ENCODE data around the gene MUS81. TPM values are rescaled to one million over a fixed set of nuclear protein-coding genes. Genes with fewer than 3 reads are reported as not detected.

Gene MUS81
- total RNA-seq, 5 donors from 2014 or later (not counting 1 experiment from before 2014, with no cell fraction given) = 55.5 to 118 (median 95.6) TPM

DNA sequence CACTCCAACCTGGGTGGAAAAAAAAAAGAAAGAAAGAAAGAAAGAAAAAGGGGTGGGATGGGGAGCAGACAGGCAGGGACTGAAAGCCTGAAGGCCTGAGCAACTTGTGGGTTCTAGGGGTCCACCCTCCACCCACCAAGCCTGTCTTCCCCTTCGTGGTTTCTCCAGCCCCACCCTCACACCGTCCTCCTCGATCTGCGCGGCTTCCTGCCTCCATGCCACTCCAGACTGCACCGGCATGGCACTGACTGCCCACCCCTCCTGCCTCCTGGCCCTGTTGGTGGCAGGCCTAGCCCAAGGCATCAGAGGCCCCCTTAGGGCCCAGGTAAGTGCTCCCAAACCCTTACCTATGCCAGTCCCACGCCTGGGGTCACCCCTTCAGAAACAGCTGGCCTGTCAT, 19.4 kb downstream of the MUS81 start, which contains the start of gene CTSW:
Gene CTSW (plus strand): TSS at position 221 of the 400 bp plus-strand sequence. CDS start 18 bp downstream, at position 239.
- H3K4me1 ChIP-seq (ENCODE audit: control insufficient read depth in 1 of 2, extremely low read depth in 1 of 2, insufficient read depth in 2 of 2, low read length in 2 of 2) = peaks cover 6 to 57% of the 10 kb centered on the region in 2 experiments
- H3K27ac Mint-ChIP-seq = peak within 1 kb of the TSS; percentile 90 to 92
- peaks cover 3% of the 10 kb centered on the region for H3K36me3 Mint-ChIP-seq
- WGBS (ENCODE audit: insufficient coverage) = 0% methylated on average over 5 of the region's 7 CpGs
- H3K27me3 Mint-ChIP-seq = no peaks in the 10 kb centered on the region
- ATAC-seq (replicated peaks in 1 of 4) = peak; percentile 69 to 79 (median 72)
- H3K27me3 ChIP-seq (replicated peaks in 1 of 2; ENCODE audit: control insufficient read depth in 2 of 2, extremely low read depth in 1 of 2, insufficient read depth in 2 of 2, low read length in 1 of 2) = no peaks in the 10 kb centered on the region
- no peaks in the 10 kb centered on the region for H3K9me3 ChIP-seq
- peaks cover 11 to 27% of the 10 kb centered on the region in 2 donors for H3K36me3 ChIP-seq (ENCODE audit: control insufficient read depth in 2 of 2, extremely low read depth in 1 of 2, insufficient read depth in 1 of 2, low read length in 1 of 2)
- ChIA-PET CTCF (no interaction called here), POLR2A (interaction anchor here in 1 of 2 donors (0.6 kb wide), 1 partner anchor 313 kb away, joined by 6 read pairs; no protein-coding TSS in a partner anchor)
- H3K27ac ChIP-seq (ENCODE audit: low read length) = peak within 1 kb of the TSS; percentile 63
- peak within 1 kb of the TSS in 1 of 2 donors; percentile 61 for H3K4me3 ChIP-seq (ENCODE audit: control insufficient read depth in 1 of 2, extremely low read depth in 1 of 2, low read length in 1 of 2)
- H3K4me1 Mint-ChIP-seq = peaks cover 30 to 51% (median 39%) of the 10 kb centered on the region in 3 donors
- H3K4me3 Mint-ChIP-seq = peak within 1 kb of the TSS; percentile 64 to 78 (median 77)
- DNase-seq = peak in 17 of 35 experiments; percentile 19 to 67 (median 41)
- no peaks in the 10 kb centered on the region for H3K9me3 Mint-ChIP-seq

- ChIA-PET CTCF (no interaction called here), POLR2A (interaction anchor here in 1 of 2 donors (0.6 kb wide), 1 partner anchor 314 kb away, joined by 6 read pairs; no protein-coding TSS in a partner anchor)
- H3K9me3 Mint-ChIP-seq = no peaks in the 10 kb centered on the region
- Histone ChIP-seq H3K4me1 (ENCODE audit: control insufficient read depth in 1 of 2, extremely low read depth in 1 of 2, insufficient read depth in 2 of 2, low read length in 2 of 2) (peaks cover 6 to 61% of the 10 kb centered on the region in 2 experiments), H3K9me3 (no peaks in the 10 kb centered on the region), H3K27ac (ENCODE audit: low read length) (peak overlapping the region; percentile 63), H3K4me3 (ENCODE audit: control insufficient read depth in 1 of 2, extremely low read depth in 1 of 2, low read length in 1 of 2) (peak overlapping the region in 1 of 2 donors; percentile 61), H3K36me3 (ENCODE audit: control insufficient read depth in 2 of 2, extremely low read depth in 1 of 2, insufficient read depth in 1 of 2, low read length in 1 of 2) (peaks cover 11 to 31% of the 10 kb centered on the region in 2 donors), H3K27me3 (replicated peaks in 1 of 2; ENCODE audit: control insufficient read depth in 2 of 2, extremely low read depth in 1 of 2, insufficient read depth in 2 of 2, low read length in 1 of 2) (no peaks in the 10 kb centered on the region)
- DNase-seq (no peak), ATAC-seq (replicated peaks in 1 of 4) (peak in 1 of 4 experiments; percentile 6)
- peaks cover 34 to 54% (median 43%) of the 10 kb centered on the region in 3 donors for H3K4me1 Mint-ChIP-seq
- H3K27me3 Mint-ChIP-seq = no peaks in the 10 kb centered on the region
- peaks cover 4% of the 10 kb centered on the region for H3K36me3 Mint-ChIP-seq
- H3K27ac Mint-ChIP-seq = peak overlapping the region; percentile 90 to 92
- WGBS (ENCODE audit: insufficient coverage) = 55% methylated on average over 5 of the region's 7 CpGs
- peak overlapping the region; percentile 64 to 78 (median 77) for H3K4me3 Mint-ChIP-seq
These were observed 19.8 kb downstream of the MUS81 start for GRCh38 chr11:65880027-65880426.

DNA sequence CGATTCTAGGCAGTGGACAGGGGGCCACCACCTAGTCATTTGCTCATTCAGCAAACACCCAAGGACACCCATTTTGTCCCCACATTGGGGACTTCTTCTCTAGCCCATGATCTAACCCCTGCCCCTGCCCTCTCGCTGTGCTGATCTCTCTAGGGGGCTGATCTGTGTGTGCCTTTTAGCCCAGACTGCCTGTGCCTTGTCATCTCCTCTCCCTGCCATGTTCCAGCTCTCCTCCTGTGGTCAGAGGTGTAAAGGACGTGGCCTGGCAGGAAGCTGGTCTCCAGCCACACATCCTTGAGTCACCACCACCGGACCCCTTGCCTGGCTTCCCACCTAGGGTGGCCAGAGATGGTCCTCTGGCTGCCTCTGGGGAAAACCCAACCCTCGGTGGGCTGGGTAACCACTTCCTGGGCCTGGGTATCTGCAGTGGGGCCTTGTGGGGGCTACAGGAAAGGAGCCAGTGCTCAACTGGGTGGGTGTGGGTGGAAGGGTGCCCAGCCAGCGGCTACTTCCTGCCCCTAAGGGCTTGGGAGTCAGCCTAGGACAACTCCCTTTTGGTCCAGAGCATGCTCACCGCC, 20.7 kb downstream of the MUS81 start:
- peaks cover 38 to 58% (median 44%) of the 10 kb centered on the region in 3 donors for H3K4me1 Mint-ChIP-seq
- peak in 1 of 4 experiments; percentile 5 for ATAC-seq (replicated peaks in 1 of 4)
- 44% methylated on average over 3 of the region's 7 CpGs for WGBS (ENCODE audit: insufficient coverage)

DNA sequence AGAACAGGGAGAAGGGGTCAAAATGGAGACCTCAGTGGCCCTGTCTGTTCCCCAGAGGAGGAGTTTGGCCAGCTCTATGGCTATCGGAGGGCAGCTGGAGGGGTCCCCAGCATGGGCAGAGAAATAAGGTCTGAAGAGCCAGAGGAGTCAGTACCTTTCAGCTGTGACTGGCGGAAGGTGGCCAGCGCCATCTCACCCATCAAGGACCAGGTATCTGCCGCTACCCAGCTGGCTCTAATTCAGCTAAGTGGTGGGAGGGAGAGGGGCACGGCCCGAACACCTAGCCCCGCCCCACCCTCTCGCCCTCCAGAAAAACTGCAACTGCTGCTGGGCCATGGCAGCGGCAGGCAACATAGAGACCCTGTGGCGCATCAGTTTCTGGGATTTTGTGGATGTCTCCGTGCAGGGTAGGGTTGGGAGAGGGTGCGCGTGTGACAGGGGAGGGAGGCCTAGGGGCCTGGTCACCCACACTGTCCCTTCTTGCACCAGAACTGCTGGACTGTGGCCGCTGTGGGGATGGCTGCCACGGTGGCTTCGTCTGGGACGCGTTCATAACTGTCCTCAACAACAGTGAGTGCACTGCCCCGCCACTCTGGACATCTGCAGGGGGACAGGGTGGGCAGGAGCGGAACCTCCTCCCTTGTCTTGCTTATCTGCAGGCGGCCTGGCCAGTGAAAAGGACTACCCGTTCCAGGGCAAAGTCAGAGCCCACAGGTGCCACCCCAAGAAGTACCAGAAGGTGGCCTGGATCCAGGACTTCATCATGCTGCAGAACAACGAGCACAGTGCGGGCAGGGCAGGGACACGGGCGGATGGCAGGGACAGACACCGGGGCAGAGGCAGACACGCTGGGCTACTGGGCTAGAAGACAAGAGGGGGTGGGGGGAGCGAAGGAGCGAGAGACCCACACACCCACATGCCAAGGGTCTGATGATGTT, 22.2 kb downstream of the MUS81 start:
- WGBS (ENCODE audit: insufficient coverage) = 89% methylated on average over 18 of the region's 30 CpGs
- ChIA-PET CTCF (interaction anchor here in 1 of 2 donors (1.5 to 9.7 kb wide), 2 partner anchors 8 to 23 kb away, joined by 4 to 167 read pairs; partner anchors contain the start of genes CCDC85B, CFL1 and MUS81), POLR2A (no interaction called here)
- H3K4me3 ChIP-seq (ENCODE audit: control insufficient read depth in 1 of 2, extremely low read depth in 1 of 2, low read length in 1 of 2) = no peak overlapping the region
- Mint-ChIP-seq H3K4me1 (peaks cover 48 to 67% (median 55%) of the 10 kb centered on the region in 3 donors), H3K4me3 (no peak overlapping the region), H3K27me3 (no peaks in the 10 kb centered on the region), H3K9me3 (no peaks in the 10 kb centered on the region), H3K36me3 (peaks cover 4% of the 10 kb centered on the region), H3K27ac (peak overlapping the region; percentile 8 to 92)
- no peaks in the 10 kb centered on the region for H3K27me3 ChIP-seq (replicated peaks in 1 of 2; ENCODE audit: control insufficient read depth in 2 of 2, extremely low read depth in 1 of 2, insufficient read depth in 2 of 2, low read length in 1 of 2)
- H3K9me3 ChIP-seq = no peaks in the 10 kb centered on the region
- H3K27ac ChIP-seq (ENCODE audit: low read length) = no peak overlapping the region
- H3K4me1 ChIP-seq (ENCODE audit: control insufficient read depth in 1 of 2, extremely low read depth in 1 of 2, insufficient read depth in 2 of 2, low read length in 2 of 2) = peaks cover 6 to 64% of the 10 kb centered on the region in 2 experiments
- H3K36me3 ChIP-seq (ENCODE audit: control insufficient read depth in 2 of 2, extremely low read depth in 1 of 2, insufficient read depth in 1 of 2, low read length in 1 of 2) = peaks cover 18 to 45% of the 10 kb centered on the region in 2 donors
- ATAC-seq (replicated peaks in 1 of 4) (no peak), DNase-seq (peak in 1 of 35 experiments; percentile 12)

More for the DNA sequence above, 20.7 kb downstream of the MUS81 start:
- no peaks in the 10 kb centered on the region for H3K27me3 Mint-ChIP-seq
- peak overlapping the region; percentile 49 for H3K27ac ChIP-seq (ENCODE audit: low read length)
- no peak for DNase-seq
- POLR2A ChIA-PET = no interaction called here
- H3K36me3 ChIP-seq (ENCODE audit: control insufficient read depth in 2 of 2, extremely low read depth in 1 of 2, insufficient read depth in 1 of 2, low read length in 1 of 2) = peaks cover 18 to 39% of the 10 kb centered on the region in 2 donors
- peaks cover 4% of the 10 kb centered on the region for H3K36me3 Mint-ChIP-seq
- H3K9me3 ChIP-seq = no peaks in the 10 kb centered on the region
- H3K9me3 Mint-ChIP-seq = no peaks in the 10 kb centered on the region
- no peaks in the 10 kb centered on the region for H3K27me3 ChIP-seq (replicated peaks in 1 of 2; ENCODE audit: control insufficient read depth in 2 of 2, extremely low read depth in 1 of 2, insufficient read depth in 2 of 2, low read length in 1 of 2)
- peaks cover 6 to 65% of the 10 kb centered on the region in 2 experiments for H3K4me1 ChIP-seq (ENCODE audit: control insufficient read depth in 1 of 2, extremely low read depth in 1 of 2, insufficient read depth in 2 of 2, low read length in 2 of 2)
- peak overlapping the region in 1 of 2 donors; percentile 24 for H3K4me3 ChIP-seq (ENCODE audit: control insufficient read depth in 1 of 2, extremely low read depth in 1 of 2, low read length in 1 of 2)
- CTCF ChIA-PET = interaction anchor here (0.6 to 1.5 kb wide), 3 partner anchors 10 to 268 kb away, joined by 3 to 4 read pairs (median 3); partner anchors contain the start of genes CCDC85B (in 1 of the 2) and MUS81 (in 1 of the 2)
- peak overlapping the region; percentile 32 to 78 (median 77) for H3K4me3 Mint-ChIP-seq
- peak overlapping the region; percentile 90 to 92 for H3K27ac Mint-ChIP-seq

DNA sequence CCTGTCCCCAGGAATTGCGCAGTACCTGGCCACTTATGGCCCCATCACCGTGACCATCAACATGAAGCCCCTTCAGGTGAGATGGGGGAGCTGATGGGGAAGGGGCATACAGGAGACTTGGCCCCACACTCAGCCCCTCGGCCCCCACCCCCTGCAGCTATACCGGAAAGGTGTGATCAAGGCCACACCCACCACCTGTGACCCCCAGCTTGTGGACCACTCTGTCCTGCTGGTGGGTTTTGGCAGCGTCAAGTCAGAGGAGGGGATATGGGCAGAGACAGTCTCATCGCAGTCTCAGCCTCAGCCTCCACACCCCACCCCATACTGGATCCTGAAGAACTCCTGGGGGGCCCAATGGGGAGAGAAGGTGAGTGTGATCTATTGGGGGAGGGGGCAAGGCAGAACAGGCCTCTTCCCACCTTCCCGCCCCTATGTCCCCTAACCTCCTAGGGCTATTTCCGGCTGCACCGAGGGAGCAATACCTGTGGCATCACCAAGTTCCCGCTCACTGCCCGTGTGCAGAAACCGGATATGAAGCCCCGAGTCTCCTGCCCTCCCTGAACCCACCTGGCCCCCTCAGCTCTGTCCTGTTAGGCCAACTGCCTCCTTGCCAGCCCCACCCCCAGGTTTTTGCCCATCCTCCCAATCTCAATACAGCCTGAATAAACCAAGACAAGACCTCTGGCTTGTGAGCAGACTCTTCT, 23.0 kb downstream of the MUS81 start:
- Mint-ChIP-seq H3K36me3 (peaks cover 4% of the 10 kb centered on the region), H3K27me3 (no peaks in the 10 kb centered on the region), H3K4me1 (peaks cover 56 to 68% (median 61%) of the 10 kb centered on the region in 3 donors), H3K9me3 (no peaks in the 10 kb centered on the region), H3K4me3 (no peak overlapping the region), H3K27ac (no peak overlapping the region)
- POLR2A ChIA-PET = no interaction called here
- Histone ChIP-seq H3K27ac (ENCODE audit: low read length) (no peak overlapping the region), H3K36me3 (ENCODE audit: control insufficient read depth in 2 of 2, extremely low read depth in 1 of 2, insufficient read depth in 1 of 2, low read length in 1 of 2) (peaks cover 18 to 45% of the 10 kb centered on the region in 2 donors), H3K4me1 (ENCODE audit: control insufficient read depth in 1 of 2, extremely low read depth in 1 of 2, insufficient read depth in 2 of 2, low read length in 2 of 2) (peaks cover 6 to 66% of the 10 kb centered on the region in 2 experiments), H3K9me3 (no peaks in the 10 kb centered on the region), H3K4me3 (ENCODE audit: control insufficient read depth in 1 of 2, extremely low read depth in 1 of 2, low read length in 1 of 2) (no peak overlapping the region), H3K27me3 (replicated peaks in 1 of 2; ENCODE audit: control insufficient read depth in 2 of 2, extremely low read depth in 1 of 2, insufficient read depth in 2 of 2, low read length in 1 of 2) (no peaks in the 10 kb centered on the region)
- CTCF ChIA-PET = interaction anchor here (0.6 to 9.7 kb wide), 4 partner anchors 11 to 172 kb away, joined by 3 to 167 read pairs (median 4); partner anchors contain the start of genes CFL1 (in 1 of the 2) and MUS81 (in 1 of the 2)
- no peak for ATAC-seq (replicated peaks in 1 of 4)
- WGBS (ENCODE audit: insufficient coverage) = 90% methylated on average over 6 of the region's 13 CpGs
- DNase-seq = no peak

All from T-cell (primary cell).